Fibroblast of skin of right quadriceps (primary cell): Measurements from ENCODE around the gene BMF.
"Not testable (repeated sequence)": the region's sequence is repeated elsewhere in the genome, so short reads cannot be mapped to it uniquely, and the experiment has no call there.

ENCODE experiments used
- DNase-seq: peaks from one replicate; pipeline ENCODE4 v3.0.0-alpha.2; 2013

Gene BMF

GRCh38 chr15:40125950-40126349, 17.3 kb upstream of the BMF start:
- no peak for DNase-seq

- not testable (repeated sequence) for DNase-seq
Observed at GRCh38 chr15:40124807-40125285, 16.2 kb upstream of the BMF start.

- DNase-seq, result not testable (repeated sequence)
Observed at GRCh38 chr15:40124333-40124732, 15.7 kb upstream of the BMF start.

- DNase-seq, result not testable (repeated sequence)
Observed at GRCh38 chr15:40123863-40124262, 15.2 kb upstream of the BMF start.

- DNase-seq, result not testable (repeated sequence)
Observed at GRCh38 chr15:40122989-40123388, 14.3 kb upstream of the BMF start.

GRCh38 chr15:40121911-40122638, 13.4 kb upstream of the BMF start:
- no peak for DNase-seq

GRCh38 chr15:40118473-40118872, 9.8 kb upstream of the BMF start:
- no peak for DNase-seq

- DNase-seq, result no peak
Observed at GRCh38 chr15:40115670-40116093, 7.0 kb upstream of the BMF start.

GRCh38 chr15:40115106-40115505, 6.4 kb upstream of the BMF start:
- DNase-seq, result not testable (repeated sequence)

GRCh38 chr15:40114218-40114617, 5.5 kb upstream of the BMF start:
- no peak for DNase-seq

GRCh38 chr15:40112789-40113188, 4.1 kb upstream of the BMF start:
- DNase-seq, result no peak

GRCh38 chr15:40111888-40112287, 3.2 kb upstream of the BMF start:
- DNase-seq, result no peak

GRCh38 chr15:40110866-40111550, 2.3 kb upstream of the BMF start:
- no peak for DNase-seq

GRCh38 chr15:40108061-40108854, 421 bp downstream of the BMF start:
- peak; percentile 48 for DNase-seq

GRCh38 chr15:40106203-40107161, 2.2 kb downstream of the BMF start:
- peak; percentile 53 for DNase-seq

GRCh38 chr15:40105517-40106202, 3.0 kb downstream of the BMF start:
- no peak for DNase-seq

- DNase-seq, result peak; percentile 80
Observed at GRCh38 chr15:40104865-40105516, 3.7 kb downstream of the BMF start.

GRCh38 chr15:40104296-40104864, 4.3 kb downstream of the BMF start:
- DNase-seq, result no peak

GRCh38 chr15:40103864-40104271, 4.8 kb downstream of the BMF start:
- DNase-seq, result no peak
